Cardiac fibroblast (primary cell): ENCODE measurements around the gene NTN3.

ENCODE experiments used
- DNase-seq, 2 donors: peaks; one replicate each; pipeline versions ENCODE4 v3.0.0 to v3.0.0-alpha.2; 2010; ENCODE audit warnings: low read depth in 2 of 2
- H3K4me3 ChIP-seq, 2 donors: replicated peaks in 1 of 2; 1 replicate in 1 of 2; 2 replicates in 1 of 2; pipeline ENCODE4 v1.5.1; 2011; ENCODE audit warnings: low read depth in 2 of 2, low read length in 2 of 2, mild to moderate bottlenecking in 2 of 2, moderate library complexity in 1 of 2
- TF ChIP-seq, protein P1 (sequence below): IDR thresholded peaks from one replicate; pipeline ENCODE4 v1.5.1; 2011; ENCODE audit warnings: low read depth, mild to moderate bottlenecking, low read length, inconsistent platforms

NTN3 gene

DNA sequence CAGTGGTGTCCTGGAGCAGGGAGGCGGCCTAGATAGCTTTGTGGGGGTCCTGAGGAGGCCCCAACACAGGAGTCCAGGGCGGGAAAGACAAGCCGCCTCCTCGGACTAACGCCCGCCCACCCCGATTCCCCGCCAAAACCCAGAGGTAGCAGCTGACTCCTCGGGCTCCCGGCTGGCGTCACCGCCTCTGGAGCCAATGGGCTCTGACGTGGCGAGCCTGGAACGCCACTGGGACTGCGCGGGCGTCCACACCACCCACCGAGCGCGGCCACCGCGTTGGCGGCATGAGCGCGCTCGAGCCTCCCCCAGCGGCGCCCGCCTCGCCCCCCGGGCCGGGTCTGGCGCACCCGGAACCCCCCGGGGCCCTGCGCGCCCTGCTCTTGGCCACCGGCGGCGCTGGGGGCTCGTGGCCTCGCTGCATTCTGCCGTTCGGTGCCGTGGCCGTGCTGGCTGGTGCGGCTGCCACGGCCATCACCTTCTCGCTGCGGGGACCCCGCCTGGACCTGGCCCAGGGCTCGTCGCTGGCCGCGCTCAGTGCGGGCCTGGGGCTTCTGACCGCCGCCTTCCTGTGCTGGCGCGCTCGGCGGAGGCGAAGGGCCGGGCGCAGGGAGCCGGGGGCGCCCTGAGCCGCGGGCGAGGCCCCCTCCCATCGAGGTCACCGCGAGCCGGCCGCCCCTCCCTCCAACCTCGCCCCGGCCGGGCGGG is 3.4 kb upstream of the NTN3 start:
- peak; percentile 59 to 76 for DNase-seq
- H3K4me3 ChIP-seq, result peak overlapping the region; percentile 32 to 49
- TF ChIP-seq, protein P1, sequence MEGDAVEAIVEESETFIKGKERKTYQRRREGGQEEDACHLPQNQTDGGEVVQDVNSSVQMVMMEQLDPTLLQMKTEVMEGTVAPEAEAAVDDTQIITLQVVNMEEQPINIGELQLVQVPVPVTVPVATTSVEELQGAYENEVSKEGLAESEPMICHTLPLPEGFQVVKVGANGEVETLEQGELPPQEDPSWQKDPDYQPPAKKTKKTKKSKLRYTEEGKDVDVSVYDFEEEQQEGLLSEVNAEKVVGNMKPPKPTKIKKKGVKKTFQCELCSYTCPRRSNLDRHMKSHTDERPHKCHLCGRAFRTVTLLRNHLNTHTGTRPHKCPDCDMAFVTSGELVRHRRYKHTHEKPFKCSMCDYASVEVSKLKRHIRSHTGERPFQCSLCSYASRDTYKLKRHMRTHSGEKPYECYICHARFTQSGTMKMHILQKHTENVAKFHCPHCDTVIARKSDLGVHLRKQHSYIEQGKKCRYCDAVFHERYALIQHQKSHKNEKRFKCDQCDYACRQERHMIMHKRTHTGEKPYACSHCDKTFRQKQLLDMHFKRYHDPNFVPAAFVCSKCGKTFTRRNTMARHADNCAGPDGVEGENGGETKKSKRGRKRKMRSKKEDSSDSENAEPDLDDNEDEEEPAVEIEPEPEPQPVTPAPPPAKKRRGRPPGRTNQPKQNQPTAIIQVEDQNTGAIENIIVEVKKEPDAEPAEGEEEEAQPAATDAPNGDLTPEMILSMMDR, result no peak

DNA sequence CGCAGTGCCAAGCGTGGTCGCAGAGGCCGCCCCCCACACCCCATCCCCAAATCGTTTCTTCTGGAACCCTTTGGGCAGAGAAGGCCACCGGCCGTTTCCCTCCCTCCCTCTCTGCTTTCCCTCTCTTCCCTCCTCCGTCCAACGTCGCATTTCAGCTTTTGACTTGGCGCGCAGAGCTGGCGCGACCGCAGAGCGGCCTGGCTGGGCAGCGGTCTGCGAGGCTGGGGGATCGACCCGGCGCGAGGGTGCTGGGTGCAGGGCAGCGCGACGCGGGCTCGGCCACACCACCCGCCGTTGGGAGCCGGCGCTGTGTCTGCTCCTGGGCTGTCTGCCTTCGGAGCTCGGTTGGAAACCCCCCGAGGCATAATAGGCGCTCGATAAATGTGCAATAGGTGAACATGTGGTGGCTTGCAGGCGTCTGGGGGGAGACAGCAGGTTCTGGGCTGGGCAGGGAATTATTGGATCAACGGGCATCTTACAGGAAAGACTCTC is 2.8 kb upstream of the NTN3 start:
- no peak for DNase-seq
- peak overlapping the region; percentile 32 to 49 for H3K4me3 ChIP-seq
- TF ChIP-seq, protein P1, result no peak

DNA sequence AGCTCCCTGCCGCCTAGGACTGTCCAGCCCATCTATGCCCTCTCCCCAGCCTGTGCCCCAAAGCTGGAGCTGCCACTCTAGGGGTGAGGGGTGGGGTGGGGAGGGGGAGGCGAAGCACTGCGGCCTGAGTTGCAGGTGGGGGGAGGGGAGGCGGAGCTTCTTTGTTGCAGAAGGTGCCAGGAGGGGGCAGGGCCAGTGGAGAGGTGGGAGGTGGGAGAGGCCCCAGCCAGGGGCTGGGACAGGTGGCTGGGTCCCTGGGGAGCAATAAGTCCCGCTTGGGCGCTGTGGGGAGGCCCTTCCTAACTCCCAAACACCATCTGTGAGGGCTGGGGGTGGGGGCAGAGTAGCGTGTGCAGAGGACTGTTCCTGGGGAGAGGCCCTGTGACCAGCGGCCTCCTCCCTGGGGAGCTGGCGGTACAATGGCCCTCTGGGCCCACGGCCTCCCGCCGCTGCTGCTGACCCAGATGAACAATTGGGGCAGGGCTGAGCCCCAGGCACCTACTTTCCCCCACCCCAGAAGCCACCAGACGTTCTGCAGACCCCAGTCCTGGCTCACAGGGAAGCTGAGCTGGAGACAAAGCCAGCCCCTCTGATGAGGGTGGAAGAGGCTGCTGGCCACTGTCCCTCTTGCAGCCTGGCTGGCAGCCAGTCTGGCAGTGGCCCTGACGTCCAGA is 2.2 kb upstream of the NTN3 start:
- H3K4me3 ChIP-seq, result peak overlapping the region in 1 of 2 donors; percentile 13
- TF ChIP-seq, protein P1, result no peak
- DNase-seq, result no peak

DNA sequence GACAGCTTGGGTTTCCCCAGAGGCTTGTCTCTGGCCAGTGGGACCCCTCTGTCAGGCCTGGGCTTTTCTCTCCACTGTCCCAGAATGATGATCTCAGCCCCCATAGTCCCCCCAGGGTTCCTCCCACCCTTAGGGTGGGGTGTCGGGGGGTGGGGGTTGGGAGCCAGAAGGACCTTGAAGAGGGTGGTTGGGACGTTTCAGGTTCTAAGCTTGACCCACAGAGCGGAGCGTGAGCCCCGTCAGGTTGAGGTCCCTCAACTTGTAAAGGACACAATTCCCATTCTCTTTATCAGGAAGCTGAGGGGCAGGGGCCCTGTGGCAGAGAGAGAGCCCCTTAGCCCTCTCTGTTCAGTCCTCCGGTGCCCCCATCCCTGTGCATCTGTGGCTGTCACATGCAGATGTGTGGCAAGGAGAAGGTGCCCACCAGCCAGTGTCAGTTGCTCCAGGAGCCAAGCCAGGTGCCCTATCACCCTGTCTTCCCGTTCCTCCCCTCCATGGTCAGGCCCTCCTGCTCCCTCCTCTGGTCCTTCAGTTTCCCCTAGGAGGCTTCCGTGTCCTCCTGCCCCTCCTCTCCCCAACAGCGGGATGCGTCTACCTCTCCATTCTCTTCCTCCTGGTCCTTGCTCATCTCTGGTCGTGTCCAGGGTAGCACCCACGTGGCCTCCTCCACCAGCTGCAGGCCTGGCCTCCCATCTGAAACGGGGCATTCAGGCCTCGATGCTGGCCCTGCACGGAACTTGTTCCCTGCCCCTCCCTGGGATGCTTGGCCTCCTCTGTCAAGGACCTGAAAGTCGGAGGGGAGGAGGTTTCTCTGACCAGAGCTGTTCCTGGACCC is 1.5 kb upstream of the NTN3 start:
- DNase-seq, result no peak
- TF ChIP-seq, protein P1, result no peak
- no peak overlapping the region for H3K4me3 ChIP-seq

DNA sequence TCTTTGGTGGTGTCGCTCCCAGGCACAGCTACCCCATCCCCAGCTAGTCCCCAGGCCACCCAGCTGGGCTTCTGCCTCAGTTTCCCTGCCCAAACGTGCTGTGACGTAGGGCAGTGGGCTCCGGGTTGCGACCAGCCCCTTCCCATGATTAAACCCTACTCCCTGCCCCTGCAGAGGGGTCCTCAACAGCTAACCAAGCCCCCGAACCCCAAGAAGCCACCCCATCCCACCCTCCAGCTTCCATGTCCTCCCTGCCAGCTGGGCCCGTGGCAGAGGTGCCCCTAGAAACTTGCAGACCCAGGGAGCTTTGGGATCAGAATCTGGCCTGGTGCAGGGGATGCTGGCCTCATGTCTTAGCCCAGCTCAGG is 879 bp upstream of the NTN3 start:
- no peak for DNase-seq
- H3K4me3 ChIP-seq, result no peak overlapping the region
- TF ChIP-seq, protein P1, result no peak

DNA sequence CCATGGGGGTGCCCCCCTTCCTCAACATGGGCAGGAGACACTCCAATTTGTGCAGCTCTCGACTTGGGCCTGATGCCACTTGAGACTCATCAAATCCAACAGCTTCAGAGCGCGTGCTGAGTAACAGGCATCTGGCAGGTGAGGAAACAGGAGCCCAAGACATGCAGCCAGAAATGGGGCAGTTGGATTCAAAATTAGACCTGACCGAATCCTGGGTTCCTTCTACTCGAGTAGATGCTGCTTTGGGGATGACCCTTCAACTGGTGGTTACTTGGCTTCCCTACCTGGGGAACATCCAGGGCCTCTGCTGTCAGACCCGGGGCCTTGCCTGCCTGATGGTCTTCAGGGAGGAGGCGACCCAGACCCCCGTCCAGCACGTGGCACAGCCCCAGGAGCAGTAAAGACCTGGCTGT is 488 bp upstream of the NTN3 start:
- H3K4me3 ChIP-seq, result no peak overlapping the region
- TF ChIP-seq, protein P1, result no peak
- DNase-seq, result no peak
